Sigmoid colon (tissue), 4 donors: ENCODE measurements around the gene PROX2.

Experiments
- EP300 ChIP-seq, 4 donors: sonication (generic); formaldehyde crosslinking; IDR thresholded peaks; one replicate each; pipeline ENCODE4 v1.6.1; 2017; ENCODE audit warnings: antibody characterized with exemption in 4 of 4
- POLR2A ChIP-seq, 2 donors: fragments of 450-650 bp; IDR thresholded peaks; one replicate each; pipeline ENCODE4 v1.6.1; 2016; ENCODE audit warnings: antibody characterized with exemption in 2 of 2, mild to moderate bottlenecking in 2 of 2, moderate library complexity in 2 of 2
- POLR2AphosphoS5 ChIP-seq, 4 donors: sonication (generic); formaldehyde crosslinking; IDR thresholded peaks; one replicate each; pipeline ENCODE4 v1.6.1; 2017; ENCODE audit warnings: antibody characterized with exemption in 4 of 4
- TF ChIP-seq, protein P1 (sequence below), 4 experiments: fragments of 450-650 bp in 3 of 4; fragments of 200-600 bp in 1 of 4; IDR thresholded peaks; one replicate each; pipeline ENCODE4 v1.5.1; 2016 to 2019; ENCODE audit warnings: antibody characterized with exemption in 4 of 4, mild to moderate bottlenecking in 3 of 4, moderate library complexity in 2 of 4

DNA sequence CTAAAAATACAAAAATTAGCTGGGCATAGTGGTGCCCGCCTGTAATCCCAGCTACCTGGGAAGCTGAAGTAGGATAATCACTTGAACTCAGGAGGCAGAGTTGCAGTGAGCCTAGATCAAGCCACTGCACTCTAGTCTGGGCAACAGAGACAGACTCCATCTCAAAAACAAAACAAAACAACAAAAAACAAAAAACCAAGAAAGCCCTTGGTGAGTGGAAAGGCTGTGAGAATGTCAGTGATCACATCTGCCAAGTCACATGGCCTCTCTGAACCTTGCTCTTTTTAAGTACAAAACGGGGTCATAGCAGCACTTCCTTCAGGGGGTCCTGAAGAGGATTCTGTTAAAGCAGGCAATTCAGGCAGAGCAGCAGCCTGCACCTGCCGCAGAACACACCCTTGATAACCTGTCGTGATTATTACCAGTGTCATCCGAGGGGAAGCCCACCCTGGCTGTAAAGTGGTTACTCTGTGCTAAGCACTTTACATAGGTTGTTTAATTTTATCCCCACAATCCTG, 37.5 kb upstream of the PROX2 start:
- TF ChIP-seq POLR2A (IDR thresholded peaks at IDR 0.05) (no peak), POLR2AphosphoS5 (IDR thresholded peaks at IDR 0.05) (no peak), EP300 (IDR thresholded peaks at IDR 0.05) (no peak)
- TF ChIP-seq, protein P1, sequence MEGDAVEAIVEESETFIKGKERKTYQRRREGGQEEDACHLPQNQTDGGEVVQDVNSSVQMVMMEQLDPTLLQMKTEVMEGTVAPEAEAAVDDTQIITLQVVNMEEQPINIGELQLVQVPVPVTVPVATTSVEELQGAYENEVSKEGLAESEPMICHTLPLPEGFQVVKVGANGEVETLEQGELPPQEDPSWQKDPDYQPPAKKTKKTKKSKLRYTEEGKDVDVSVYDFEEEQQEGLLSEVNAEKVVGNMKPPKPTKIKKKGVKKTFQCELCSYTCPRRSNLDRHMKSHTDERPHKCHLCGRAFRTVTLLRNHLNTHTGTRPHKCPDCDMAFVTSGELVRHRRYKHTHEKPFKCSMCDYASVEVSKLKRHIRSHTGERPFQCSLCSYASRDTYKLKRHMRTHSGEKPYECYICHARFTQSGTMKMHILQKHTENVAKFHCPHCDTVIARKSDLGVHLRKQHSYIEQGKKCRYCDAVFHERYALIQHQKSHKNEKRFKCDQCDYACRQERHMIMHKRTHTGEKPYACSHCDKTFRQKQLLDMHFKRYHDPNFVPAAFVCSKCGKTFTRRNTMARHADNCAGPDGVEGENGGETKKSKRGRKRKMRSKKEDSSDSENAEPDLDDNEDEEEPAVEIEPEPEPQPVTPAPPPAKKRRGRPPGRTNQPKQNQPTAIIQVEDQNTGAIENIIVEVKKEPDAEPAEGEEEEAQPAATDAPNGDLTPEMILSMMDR (IDR thresholded peaks at IDR 0.05): no peak
